Astrocyte (in vitro differentiated cells and primary cell): ENCODE measurements around the gene PRRC1. TPM values are rescaled to one million over a fixed set of nuclear protein-coding genes. Genes with fewer than 3 reads are reported as not detected.

ENCODE experiments used
- DNase-seq: peaks from one replicate; pipeline ENCODE4 v3.0.0-alpha.2; 2010; ENCODE audit warnings: low read depth
- FAIRE-seq: peaks from 2 replicates; lab custom pipeline; 2011; peaks lifted over from hg19 to GRCh38; lab: Jason Lieb, UNC
- H2AFZ ChIP-seq: 2 replicates; pipeline ENCODE4 v1.6.0; 2012; ENCODE audit warnings: low read depth, low read length, inconsistent platforms
- H3K27ac ChIP-seq: 2 replicates; pipeline ENCODE4 v1.5.1; 2011; ENCODE audit warnings: low read depth, low read length, inconsistent platforms
- H3K27me3 ChIP-seq: 2 replicates; pipeline ENCODE4 v1.6.0; 2011; ENCODE audit warnings: low read length, inconsistent platforms; ENCODE audit not compliant: insufficient read depth
- H3K36me3 ChIP-seq: 2 replicates; pipeline ENCODE4 v1.5.1; 2011; ENCODE audit warnings: low read length, inconsistent platforms; ENCODE audit not compliant: insufficient read depth
- H3K4me1 ChIP-seq: 2 replicates; pipeline ENCODE4 v1.5.1; 2011; ENCODE audit warnings: low read length, inconsistent platforms; ENCODE audit not compliant: insufficient read depth
- H3K4me2 ChIP-seq: 2 replicates; pipeline ENCODE4 v1.6.0; 2012; ENCODE audit warnings: low read length, inconsistent platforms
- H3K4me3 ChIP-seq: 2 replicates; pipeline ENCODE4 v1.5.1; 2011; ENCODE audit warnings: low read depth, mild to moderate bottlenecking, low read length, inconsistent platforms; ENCODE audit not compliant: insufficient read depth
- H3K79me2 ChIP-seq: 2 replicates; pipeline ENCODE4 v1.6.0; 2012; ENCODE audit warnings: mild to moderate bottlenecking, low read length, inconsistent platforms; ENCODE audit not compliant: insufficient read depth
- H3K9ac ChIP-seq: 2 replicates; pipeline ENCODE4 v1.6.0; 2012; ENCODE audit warnings: mild to moderate bottlenecking, low read length, inconsistent platforms
- H3K9me3 ChIP-seq: 2 replicates; pipeline ENCODE4 v1.5.1; 2012; ENCODE audit warnings: low read depth, mild to moderate bottlenecking, low read length, inconsistent platforms; ENCODE audit not compliant: insufficient read depth
- H4K20me1 ChIP-seq: 2 replicates; pipeline ENCODE4 v1.6.0; 2012; ENCODE audit warnings: low read length, inconsistent platforms; ENCODE audit not compliant: insufficient read depth
- H3K27ac Mint-ChIP-seq: one replicate; pipeline ENCODE4 v1.8.0; 2021; ENCODE audit warnings: mild to moderate bottlenecking, mixed read lengths; ENCODE audit not compliant: unreplicated experiment
- H3K27me3 Mint-ChIP-seq: one replicate; pipeline ENCODE4 v1.8.0; 2021; ENCODE audit warnings: low read depth, mixed read lengths; ENCODE audit not compliant: unreplicated experiment
- H3K36me3 Mint-ChIP-seq: one replicate; pipeline ENCODE4 v1.8.0; 2021; ENCODE audit warnings: low read depth, mixed read lengths; ENCODE audit not compliant: unreplicated experiment
- H3K4me1 Mint-ChIP-seq: one replicate; pipeline ENCODE4 v1.8.0; 2021; ENCODE audit warnings: low read depth, mixed read lengths; ENCODE audit not compliant: unreplicated experiment
- H3K4me3 Mint-ChIP-seq: one replicate; pipeline ENCODE4 v1.8.0; 2021; ENCODE audit warnings: mild to moderate bottlenecking, moderate library complexity, mixed read lengths; ENCODE audit not compliant: unreplicated experiment
- H3K9me3 Mint-ChIP-seq: one replicate; pipeline ENCODE4 v1.8.0; 2021; ENCODE audit warnings: mild to moderate bottlenecking, mixed read lengths; ENCODE audit not compliant: unreplicated experiment
- EZH2 ChIP-seq: IDR thresholded peaks from 2 replicates; pipeline ENCODE4 v1.6.1; 2012; ENCODE audit warnings: mild to moderate bottlenecking, low read length, inconsistent platforms; ENCODE audit not compliant: insufficient read depth
- total RNA-seq: library from RNA; stranded (reverse); gene quantifications from 2 replicates; pipeline ENCODE4 v1.2.1, GENCODE V29; 2021
- TF ChIP-seq, protein P1 (sequence below): IDR thresholded peaks from 2 replicates; pipeline ENCODE4 v1.5.1; 2011; ENCODE audit warnings: low read depth, mild to moderate bottlenecking, inconsistent platforms, low read length, moderate library complexity; ENCODE audit not compliant: insufficient read depth

Gene PRRC1
- total RNA-seq, 1 donor from 2014 or later: 131 TPM

DNA sequence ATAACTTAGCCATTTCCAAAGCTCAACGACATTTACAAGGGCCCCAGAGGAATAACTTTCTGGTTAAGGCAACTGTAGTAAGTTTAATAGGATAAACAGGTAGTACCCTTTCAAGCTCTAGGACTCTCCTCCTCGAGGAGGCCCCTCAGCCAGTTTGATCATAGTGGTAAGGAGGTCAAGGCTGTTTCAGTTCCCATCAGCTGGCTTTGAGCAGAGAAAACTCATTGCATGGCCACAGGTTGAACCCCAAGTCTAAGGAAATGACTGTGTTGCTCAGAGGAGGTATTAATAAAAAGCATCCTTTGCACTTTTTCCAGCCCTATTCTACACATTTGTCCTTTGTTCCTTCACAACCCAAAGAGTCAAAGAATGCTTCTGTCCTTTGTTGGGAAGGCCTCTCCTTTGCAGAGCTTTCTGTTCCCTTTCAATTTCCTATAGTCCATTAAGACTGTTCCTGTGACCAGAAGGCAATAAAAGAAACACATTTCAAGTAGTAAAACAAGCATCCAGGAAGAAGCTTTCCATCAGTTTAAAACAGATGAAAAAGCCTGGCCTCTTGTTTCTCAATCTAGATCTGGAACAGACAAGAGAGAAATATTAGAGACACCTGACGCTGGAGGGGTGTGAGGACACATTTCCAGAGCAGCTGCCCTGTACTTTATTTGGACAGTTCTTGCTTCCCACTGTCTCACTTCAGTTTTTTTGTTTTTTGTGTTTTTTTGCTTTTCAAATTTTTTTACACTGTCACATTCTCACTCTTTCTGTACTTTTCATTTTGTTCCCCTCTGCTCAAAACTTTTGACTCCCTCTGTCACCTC is 54.1 kb downstream of the PRRC1 start:
- peaks cover 13% of the 10 kb centered on the region for H3K9me3 Mint-ChIP-seq
- Histone ChIP-seq H3K27ac (no peak overlapping the region), H3K4me1 (no peaks in the 10 kb centered on the region), H3K36me3 (no peaks in the 10 kb centered on the region), H3K9me3 (no peaks in the 10 kb centered on the region), H4K20me1 (no peaks in the 10 kb centered on the region), H2AFZ (no peak overlapping the region), H3K27me3 (no peaks in the 10 kb centered on the region), H3K4me2 (no peak overlapping the region), H3K4me3 (no peak overlapping the region), H3K9ac (no peak overlapping the region), H3K79me2 (no peaks in the 10 kb centered on the region)
- no peak for DNase-seq
- no peak overlapping the region for H3K4me3 Mint-ChIP-seq
- TF ChIP-seq EZH2: no peak
- TF ChIP-seq, protein P1, sequence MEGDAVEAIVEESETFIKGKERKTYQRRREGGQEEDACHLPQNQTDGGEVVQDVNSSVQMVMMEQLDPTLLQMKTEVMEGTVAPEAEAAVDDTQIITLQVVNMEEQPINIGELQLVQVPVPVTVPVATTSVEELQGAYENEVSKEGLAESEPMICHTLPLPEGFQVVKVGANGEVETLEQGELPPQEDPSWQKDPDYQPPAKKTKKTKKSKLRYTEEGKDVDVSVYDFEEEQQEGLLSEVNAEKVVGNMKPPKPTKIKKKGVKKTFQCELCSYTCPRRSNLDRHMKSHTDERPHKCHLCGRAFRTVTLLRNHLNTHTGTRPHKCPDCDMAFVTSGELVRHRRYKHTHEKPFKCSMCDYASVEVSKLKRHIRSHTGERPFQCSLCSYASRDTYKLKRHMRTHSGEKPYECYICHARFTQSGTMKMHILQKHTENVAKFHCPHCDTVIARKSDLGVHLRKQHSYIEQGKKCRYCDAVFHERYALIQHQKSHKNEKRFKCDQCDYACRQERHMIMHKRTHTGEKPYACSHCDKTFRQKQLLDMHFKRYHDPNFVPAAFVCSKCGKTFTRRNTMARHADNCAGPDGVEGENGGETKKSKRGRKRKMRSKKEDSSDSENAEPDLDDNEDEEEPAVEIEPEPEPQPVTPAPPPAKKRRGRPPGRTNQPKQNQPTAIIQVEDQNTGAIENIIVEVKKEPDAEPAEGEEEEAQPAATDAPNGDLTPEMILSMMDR: no peak
- no peak overlapping the region for H3K27ac Mint-ChIP-seq
- no peaks in the 10 kb centered on the region for H3K4me1 Mint-ChIP-seq
- no peaks in the 10 kb centered on the region for H3K36me3 Mint-ChIP-seq
- peaks cover 4% of the 10 kb centered on the region for H3K27me3 Mint-ChIP-seq
- FAIRE-seq: no peak

DNA sequence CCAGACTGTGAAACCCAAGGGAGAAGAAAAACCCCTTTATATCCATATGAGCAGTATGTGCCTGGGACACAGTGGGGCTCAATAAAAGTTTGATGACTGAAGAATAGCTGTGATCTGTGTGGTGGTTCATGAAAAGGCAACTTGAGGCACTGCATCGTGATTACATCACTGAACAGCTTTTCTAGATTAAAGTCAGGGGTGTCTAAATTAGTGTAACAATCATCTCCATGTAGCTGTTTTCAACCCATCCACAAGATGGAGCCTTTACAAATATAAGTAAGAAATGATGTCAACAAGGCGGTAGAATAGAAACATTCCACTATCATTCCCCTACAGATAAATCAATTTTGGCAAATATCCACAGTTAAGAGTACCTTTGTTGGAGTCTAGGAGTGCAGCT is 55.5 kb downstream of the PRRC1 start:
- H3K36me3 ChIP-seq: no peaks in the 10 kb centered on the region
- DNase-seq (no peak), FAIRE-seq (no peak)
- Mint-ChIP-seq H3K9me3 (peaks cover 13% of the 10 kb centered on the region), H3K27ac (no peak overlapping the region), H3K27me3 (peaks cover 2% of the 10 kb centered on the region), H3K4me1 (peaks cover 3% of the 10 kb centered on the region), H3K4me3 (no peak overlapping the region), H3K36me3 (no peaks in the 10 kb centered on the region)
- no peak overlapping the region for H3K4me3 ChIP-seq
- no peak overlapping the region for H3K27ac ChIP-seq
- H4K20me1 ChIP-seq: no peaks in the 10 kb centered on the region
- no peak overlapping the region for H2AFZ ChIP-seq
- no peak overlapping the region for H3K4me2 ChIP-seq
- H3K9ac ChIP-seq: no peak overlapping the region
- H3K79me2 ChIP-seq: no peaks in the 10 kb centered on the region
- no peaks in the 10 kb centered on the region for H3K4me1 ChIP-seq
- H3K27me3 ChIP-seq: no peaks in the 10 kb centered on the region
- TF ChIP-seq, protein P1: no peak
- no peak for TF ChIP-seq EZH2
- no peaks in the 10 kb centered on the region for H3K9me3 ChIP-seq
